Right ventricle myocardium superior (tissue), 1 donor: ENCODE results near the gene MRI1. TPM values are rescaled to one million over a fixed set of nuclear protein-coding genes. Genes with fewer than 3 reads are reported as not detected.
A peak's percentile ranks its signal among the peaks of the same experiment; 100 is the strongest.
"Not testable (repeated sequence)": the region's sequence is repeated elsewhere in the genome, so short reads cannot be mapped to it uniquely, and the experiment has no call there.

Experiments
- ATAC-seq: fragments of 200-7000 bp; cut with Tn5 transposase; one replicate; pipeline ENCODE4 v1.9.1; 2020; ENCODE audit warnings: mild to moderate bottlenecking; ENCODE audit not compliant: poor library complexity
- DNase-seq: peaks from one replicate; pipeline ENCODE4 v3.0.0-alpha.2; 2020
- intact Hi-C: fragments of 100-400 bp; cut with DNase I; formaldehyde crosslinking; loops from one replicate; pipeline ENCODE4 v1.11.2; 2022
- total RNA-seq: library from RNA; stranded (reverse); fragmentation: NEBNext Ultra II Directional; extraction: Animal tissue kit (Norgen Biotek cat#: 25700); gene quantifications from one replicate; pipeline ENCODE4 v1.2.1, GENCODE V29; 2021
- donor health status: DM: no; HTN: yes; CAD: no; lungs with severe emphysema.

Gene MRI1
- total RNA-seq, 1 donor from 2014 or later, result 15.2 TPM

DNA sequence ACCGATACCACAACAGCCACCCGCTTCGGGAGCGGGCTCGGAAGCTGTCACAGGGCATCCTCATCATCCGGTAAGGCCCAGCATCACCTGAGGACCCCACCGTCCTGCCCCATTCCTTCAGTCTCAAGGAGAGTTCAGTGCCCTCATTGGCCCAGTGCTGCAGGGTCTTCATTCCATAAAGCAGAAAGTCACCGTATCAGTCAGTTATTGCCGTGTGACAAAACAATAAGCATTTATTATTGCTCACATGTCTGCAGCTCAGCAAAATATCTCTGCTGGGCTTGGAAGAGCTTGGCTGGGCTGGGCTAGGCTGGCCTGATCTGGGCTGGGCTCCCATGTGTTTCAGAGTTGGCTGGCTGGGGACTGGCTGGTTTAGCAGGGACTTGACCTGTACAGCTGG, 8.1 kb upstream of the MRI1 start:
- intact Hi-C loops, result no loop called here
- no peak for DNase-seq
- ATAC-seq, result no peak

DNA sequence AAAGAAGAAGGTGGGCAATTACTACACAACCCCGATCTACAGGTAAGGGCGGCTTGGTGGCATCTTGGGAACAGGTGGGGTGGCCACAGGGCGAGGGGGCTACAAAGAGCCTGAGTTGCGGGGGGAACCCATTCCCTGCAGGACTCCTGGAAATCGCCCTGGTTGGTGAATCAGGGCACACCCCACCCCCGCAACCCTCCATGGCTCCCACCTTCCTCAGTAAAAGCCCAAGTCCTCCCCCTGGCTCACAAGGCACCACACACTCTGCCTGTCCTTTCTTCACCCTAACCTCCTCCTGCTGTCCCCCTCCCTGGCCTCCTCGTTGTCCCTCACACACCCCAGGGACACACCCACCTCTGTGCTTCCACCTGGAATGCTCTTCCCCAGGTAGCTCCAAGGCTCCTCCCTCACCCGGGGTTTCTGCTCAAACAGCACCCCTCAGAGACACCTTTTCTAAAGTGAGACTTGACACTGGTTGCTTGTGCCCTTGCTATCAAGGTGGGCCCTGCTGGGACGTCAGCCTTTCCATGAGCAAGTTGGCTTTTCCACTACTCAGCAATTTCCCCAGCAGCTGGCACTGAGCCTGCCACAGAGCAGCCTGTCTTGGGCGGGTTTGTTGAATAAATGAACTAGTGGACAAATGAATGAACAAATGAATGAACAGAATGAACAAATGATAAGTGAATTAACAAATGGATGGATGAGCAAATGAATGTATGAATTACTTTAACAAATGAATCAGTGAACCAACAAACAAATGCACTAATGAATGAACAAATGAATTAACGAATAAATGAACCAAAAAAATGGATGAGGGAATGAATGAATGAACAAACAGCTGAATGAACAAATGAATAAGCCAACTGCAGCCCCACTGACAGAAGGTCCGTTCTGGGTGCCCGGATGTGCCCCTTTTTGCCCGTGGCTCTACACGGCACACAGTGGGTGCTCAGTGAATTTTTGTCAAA, 6.2 kb upstream of the MRI1 start:
- intact Hi-C loops, result no loop called here
- DNase-seq, result no peak
- no peak for ATAC-seq

DNA sequence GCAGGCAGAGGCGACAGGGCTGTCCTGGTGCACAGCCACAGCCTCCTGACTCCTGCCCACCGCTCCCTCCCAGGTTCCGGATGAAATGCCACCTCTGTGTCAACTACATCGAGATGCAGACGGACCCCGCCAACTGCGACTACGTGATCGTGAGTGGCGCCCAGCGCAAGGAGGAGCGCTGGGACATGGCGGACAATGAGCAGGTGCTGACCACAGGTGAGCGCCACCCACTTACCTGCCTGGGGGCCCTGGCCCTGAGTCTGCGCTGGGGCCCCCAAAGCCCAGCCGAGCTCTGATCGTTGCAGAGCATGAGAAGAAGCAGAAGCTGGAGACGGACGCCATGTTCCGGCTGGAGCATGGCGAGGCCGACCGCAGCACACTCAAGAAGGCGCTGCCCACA, 5.5 kb upstream of the MRI1 start:
- intact Hi-C loops, result no loop called here
- ATAC-seq, result no peak
- DNase-seq, result no peak

DNA sequence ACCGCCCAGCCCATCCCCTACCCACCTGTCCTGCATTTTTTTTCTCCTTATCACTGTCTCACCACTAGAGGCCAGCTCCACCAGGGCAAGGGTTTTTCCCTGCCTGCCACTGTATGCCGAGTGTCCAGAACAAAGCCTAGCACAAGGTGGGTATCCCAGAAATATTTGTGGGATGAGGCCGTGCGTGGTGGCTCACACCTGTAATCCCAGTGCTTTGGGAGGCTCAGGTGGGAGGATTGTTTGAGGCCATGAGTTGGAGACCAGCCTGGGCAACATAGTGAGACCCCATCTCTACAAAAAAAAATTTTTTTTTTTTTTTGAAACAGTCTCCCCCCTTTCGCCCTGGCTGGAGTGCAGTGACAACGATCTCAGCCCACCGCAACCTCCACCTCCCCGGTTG, 2.9 kb upstream of the MRI1 start:
- intact Hi-C loops, result no loop called here
- ATAC-seq (no peak), DNase-seq (no peak)

DNA sequence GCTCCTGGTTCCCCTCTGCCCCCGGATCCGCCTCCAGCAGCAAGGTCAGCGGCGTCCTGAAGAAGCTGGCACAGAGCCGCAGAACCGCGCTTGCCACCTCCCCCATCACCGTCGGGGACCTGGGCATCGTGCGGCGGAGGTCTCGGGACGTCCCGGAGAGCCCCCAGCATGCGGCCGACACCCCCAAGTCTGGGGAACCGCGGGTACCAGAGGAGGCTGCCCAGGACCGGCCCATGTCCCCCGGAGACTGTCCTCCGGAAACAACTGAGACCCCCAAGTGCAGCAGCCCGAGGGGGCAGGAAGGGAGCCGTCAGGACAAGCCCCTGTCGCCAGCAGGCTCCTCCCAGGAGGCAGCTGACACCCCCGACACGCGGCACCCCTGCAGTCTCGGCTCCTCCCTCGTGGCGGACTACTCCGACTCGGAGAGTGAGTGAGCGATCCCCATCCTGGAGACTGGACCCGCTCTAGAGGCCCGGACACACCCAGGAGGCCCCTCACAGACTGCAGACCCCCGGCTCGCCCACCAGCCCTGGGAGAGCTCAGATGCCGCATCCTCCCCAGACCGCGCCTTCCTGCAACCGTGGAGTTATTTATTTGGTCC, 1.6 kb upstream of the MRI1 start:
- no peak for ATAC-seq
- no peak for DNase-seq
- intact Hi-C loops, result no loop called here

DNA sequence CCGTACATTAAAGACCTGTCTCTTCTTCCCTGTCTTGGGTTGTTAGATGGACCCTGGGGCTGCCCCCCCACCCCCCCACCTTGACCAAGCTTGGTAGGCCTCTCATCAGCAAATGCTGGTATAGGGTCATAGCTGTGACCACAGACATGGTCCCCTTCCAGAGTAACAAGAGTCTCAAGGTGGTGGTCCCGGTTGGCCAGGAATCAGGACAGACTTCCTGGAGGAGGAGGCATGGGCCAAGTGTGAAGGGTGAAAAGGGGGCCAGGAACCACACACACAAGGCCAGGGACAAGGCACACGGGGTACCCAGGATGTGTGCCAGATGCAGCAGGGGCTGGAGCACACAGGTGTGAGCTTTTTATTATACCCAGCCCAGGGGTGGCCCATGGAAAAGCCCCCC, 1.1 kb upstream of the MRI1 start:
- ATAC-seq (no peak), DNase-seq (no peak)
- intact Hi-C loops, result no loop called here

DNA sequence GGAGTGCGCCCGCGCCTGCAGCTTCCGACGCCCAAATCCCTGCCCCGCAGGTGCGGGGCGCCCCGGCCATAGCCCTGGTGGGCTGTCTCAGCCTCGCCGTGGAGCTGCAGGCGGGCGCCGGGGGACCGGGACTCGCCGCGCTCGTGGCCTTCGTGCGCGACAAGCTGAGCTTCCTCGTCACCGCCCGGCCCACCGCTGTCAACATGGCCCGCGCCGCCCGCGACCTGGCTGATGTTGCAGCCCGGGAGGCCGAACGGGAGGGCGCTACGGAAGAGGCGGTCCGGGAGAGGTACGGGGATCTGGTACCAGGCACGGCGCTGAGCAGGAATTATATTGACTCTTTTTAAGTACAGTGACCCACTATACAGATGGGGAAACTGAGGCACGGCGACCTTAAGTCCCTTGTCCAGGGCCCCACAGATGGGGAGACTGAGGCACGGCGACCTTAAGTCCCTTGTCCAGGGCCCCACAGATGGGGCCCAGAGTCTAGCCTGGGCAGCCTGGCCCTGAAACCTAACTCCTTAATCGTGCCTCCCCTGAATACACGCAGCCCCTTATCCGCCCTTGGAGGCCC, 586 bp downstream of the MRI1 start:
- intact Hi-C loops, result no loop called here
- ATAC-seq (peak; percentile 23), DNase-seq (peak; percentile 58)

DNA sequence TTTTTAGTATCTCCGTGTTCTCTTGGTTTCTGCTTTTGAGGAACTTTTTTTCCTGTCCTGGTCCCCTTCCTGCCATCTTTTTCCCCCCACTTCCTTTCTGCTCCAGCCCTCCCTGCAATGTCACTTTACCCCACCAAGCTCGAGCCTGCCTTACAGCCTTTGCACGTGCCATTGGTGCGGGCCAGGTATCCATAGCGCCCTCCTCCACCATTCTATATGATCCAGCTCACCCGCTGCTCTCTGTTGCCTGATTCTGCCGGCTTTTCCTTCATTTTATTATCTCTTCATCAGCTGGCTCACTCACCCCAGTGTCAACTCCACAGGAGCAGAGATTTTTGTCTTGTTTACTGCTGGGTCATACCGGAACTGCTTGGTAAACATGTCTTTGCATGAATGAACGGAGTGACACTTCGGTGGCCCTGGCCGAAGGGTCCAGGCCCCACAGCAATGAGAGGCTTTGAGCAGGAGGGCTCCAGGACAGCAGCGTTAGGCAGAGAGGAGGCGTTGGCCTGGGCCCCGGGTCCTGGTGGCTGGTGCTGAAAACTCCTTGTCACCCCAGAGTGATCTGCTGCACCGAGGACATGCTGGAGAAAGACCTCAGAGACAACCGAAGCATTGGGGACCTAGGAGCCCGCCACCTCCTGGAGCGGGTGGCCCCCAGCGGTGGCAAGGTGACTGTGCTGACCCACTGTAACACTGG, 1.2 kb downstream of the MRI1 start:
- ATAC-seq, result no peak
- DNase-seq, result no peak
- intact Hi-C loops, result no loop called here

DNA sequence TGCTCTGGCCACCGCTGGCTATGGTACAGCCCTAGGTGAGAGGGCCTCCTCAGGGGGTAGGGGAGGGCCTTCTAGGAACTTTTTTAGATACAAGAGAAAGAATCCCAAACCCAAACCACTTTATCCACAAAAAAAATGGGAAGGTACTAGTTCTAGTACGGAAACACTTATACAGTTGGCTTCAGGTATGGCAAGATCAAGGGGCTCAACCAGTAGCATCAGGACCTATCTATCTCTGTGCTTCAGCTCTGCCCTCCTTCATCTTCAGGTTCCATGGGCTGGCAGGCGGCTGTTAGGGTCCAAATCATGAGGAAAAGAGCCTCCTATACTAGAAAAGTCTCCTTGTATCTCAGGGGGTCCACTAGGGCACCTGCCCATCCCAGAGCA, 1.8 kb downstream of the MRI1 start:
- intact Hi-C loops, result no loop called here
- no peak for DNase-seq

DNA sequence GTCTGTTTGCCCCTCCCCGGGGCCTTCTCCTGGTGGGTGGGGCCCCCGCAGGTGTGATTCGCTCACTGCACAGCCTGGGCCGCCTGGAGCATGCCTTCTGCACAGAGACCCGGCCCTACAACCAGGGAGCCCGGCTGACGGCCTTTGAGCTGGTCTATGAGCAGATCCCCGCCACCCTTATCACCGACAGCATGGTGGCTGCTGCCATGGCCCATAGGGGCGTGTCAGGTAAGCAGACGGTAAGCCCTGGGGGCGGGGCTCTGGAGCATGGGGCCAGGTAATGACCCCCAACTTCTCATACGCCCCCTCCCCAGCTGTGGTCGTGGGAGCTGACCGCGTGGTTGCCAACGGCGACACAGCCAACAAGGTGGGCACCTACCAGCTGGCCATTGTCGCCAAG, 4.2 kb downstream of the MRI1 start:
- intact Hi-C loops, result no loop called here
- DNase-seq, result no peak
- ATAC-seq, result no peak

More for the DNA sequence above, 1.8 kb downstream of the MRI1 start:
- no peak for ATAC-seq

DNA sequence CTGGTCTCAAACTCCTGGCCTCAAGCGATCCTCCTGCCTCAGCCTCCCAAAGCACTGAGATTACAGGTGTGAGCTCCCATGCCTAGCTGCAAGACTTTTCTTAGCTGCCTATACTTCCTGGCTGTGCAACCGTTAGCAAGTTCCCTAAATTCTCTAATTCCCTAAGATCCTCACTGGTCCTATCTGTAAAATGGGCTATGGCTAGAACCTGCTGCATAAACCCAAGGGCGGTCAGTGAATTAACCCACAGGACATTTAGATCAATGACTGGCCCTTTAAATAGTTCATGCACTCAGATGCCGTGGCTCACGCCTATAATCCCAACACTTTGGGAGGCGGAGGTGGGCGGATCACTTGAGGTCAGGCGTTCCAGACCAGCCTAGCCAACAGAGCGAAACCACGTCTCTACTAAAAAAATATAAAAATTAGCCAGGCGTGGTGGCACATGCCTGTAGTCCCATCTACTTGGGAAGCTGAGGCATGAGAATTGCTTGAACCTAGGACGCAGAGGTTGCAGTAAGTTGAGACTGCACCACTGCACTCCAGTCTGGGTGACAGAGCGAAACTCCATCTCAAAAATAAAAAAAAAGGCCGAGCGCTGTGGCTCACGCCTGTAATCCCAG, 5.8 kb downstream of the MRI1 start:
- intact Hi-C loops, result no loop called here
- no peak for DNase-seq
- no peak for ATAC-seq

DNA sequence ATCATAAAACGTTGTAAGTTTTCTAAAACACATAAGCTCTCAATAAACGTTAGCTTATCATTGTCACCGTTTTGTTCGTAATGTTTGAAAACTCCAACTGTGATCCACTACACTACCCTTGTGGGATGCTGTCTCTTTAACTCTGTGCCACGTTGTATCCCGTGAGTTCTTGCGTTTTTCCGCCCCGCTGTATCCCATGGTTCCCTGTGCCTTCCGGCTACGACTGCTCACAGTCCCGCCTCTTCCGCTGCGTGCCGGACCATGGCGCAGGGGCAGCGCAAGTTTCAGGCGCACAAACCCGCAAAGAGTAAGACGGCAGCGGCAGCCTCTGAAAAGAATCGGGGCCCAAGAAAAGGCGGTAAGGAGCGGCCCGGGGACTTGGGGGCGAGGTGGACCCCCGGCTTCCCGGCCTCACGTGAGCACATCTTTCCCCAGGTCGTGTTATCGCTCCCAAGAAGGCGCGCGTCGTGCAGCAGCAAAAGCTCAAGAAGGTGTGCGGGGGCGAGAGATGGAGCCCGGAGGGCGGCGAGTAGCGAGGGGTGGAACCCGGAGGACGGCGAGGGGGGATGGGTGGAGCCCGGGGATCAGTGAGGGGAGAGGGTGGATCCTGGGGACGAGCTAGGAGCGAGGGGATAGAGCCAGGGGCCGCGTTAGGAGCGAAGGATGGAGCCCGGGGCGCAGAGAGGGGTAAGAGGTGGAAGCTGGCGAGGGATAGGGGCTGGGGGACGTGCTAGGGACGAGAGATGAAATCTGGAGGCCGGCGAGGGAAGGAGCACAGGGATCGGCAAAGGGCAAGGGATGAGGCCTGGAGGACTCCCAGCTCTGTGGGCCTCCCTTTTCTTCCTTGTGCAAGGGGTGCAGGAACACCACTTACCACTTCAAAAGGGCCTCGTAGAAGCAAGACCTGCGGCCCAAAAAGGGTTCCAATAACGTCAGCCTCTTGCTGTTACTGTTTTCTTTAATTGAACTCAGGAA, 10.2 kb downstream of the MRI1 start, which contains the start of gene C19orf53:
Gene C19orf53, plus strand, starts transcription at position 240 of the 975 bp plus-strand sequence. Its CDS starts 22 bp downstream, at position 262.
- intact Hi-C loops, result no loop called here
- DNase-seq, result peak; percentile 93
- peak; percentile 98 for ATAC-seq

DNA sequence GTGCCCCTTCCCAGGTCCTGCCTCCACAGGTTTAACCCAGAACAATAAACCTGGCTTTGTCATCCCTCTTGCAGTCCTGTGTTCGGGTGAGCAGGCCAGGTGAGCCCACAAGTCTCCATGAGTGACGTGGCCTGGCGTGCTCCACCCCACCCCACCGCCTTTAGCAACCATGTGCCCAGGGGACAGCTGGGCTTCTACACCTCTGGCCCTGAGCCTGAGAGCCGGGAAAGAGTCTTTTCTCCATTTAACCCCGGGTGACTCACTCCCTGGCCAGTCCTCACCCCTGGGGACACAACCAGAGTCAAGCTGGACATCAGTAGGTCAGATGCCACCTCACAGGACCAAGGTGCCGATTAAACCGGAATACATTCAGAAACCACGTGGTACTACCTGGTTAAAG, 14.1 kb downstream of the MRI1 start:
- intact Hi-C loops, result no loop called here
- ATAC-seq, result no peak

DNA sequence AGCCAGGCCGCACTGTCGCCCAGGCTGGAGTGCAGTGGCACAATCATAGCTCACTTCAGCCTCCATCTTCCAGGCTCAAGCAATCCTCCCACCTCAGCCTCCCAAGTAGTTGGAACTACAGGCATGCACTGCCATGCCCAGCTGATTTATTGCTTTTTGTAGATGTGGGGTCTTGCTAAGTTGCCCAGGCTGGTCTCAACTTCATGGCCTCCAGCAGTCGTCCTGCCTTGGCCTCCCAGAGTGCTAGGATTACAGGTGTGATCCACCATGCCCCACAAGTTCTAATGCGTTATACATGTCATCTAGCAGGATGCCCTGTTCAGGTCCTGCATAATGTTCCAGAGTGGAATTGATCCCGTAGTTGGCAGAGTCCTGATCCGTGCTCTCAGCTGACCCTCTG, 14.5 kb downstream of the MRI1 start:
- ATAC-seq (no peak), DNase-seq (no peak)
- intact Hi-C loops, result no loop called here

More for the DNA sequence above, 14.1 kb downstream of the MRI1 start:
- DNase-seq, result no peak

DNA sequence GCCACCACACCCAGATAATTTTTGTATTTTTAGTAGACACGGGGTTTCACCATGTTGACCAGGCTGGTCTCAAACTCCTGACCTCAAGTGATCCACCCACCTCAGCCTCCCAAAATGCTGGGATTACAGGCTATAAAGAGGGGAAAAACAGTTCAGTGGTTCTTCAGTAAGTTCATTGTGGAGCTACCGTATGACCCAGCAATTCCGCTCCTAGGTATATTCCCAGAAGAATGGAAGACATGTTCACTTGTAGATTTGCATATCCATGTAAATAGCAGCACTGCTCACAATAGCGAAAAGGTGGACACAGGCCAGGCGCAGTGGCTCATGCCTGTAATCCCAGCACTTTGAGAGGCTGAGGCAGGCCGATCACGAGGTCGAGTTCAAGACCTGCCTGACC, 15.5 kb downstream of the MRI1 start:
- not testable (repeated sequence) for DNase-seq, ATAC-seq
- intact Hi-C loops, result loop anchor here (5.0 kb wide), 1 partner anchor 83 kb away; no protein-coding TSS in a partner anchor

DNA sequence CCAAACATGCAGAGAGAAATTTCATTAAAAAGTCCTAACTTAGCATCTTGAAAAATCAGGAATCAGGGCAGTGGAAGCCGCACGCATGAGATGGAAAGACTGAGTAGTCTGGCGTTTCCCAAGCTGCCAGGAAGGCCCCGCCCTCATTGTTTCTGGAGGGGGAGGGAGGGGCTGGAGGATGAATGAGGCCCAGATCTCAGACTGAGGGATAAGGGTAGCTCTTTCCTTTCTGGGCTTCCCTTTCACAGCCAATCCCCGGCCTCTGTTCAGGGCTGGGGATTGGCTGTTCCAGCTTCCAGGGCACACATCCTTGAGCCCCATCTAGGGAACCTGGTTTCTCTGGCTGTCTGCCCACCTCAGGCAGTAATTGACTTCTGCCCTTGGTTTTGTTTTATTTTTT, 17.2 kb downstream of the MRI1 start:
- intact Hi-C loops, result loop anchor here (5.0 kb wide), 1 partner anchor 81 kb away; no protein-coding TSS in a partner anchor
- peak; percentile 66 for ATAC-seq
- peak; percentile 79 for DNase-seq

DNA sequence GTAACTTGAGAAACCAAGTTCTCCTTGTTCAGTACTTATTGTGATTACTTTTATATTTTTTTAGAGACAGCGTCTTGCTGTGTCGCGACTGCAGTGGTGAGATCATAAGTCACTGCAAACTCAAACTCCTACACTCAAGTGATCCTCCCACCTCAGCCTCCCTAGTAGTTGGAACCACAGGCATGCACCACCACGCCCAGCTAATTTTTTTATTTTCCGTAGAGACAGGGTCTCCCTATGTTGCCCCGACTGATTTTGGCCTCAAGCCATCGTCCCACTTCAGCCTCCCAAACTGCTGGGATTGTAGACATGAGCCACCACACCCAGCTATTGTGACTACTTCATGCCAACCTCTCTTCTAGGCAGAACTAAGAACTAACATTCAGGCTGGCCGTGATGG, 18.2 kb downstream of the MRI1 start:
- intact Hi-C loops, result loop anchor here (5.0 kb wide), 1 partner anchor 80 kb away; no protein-coding TSS in a partner anchor

More for the DNA sequence above, 18.2 kb downstream of the MRI1 start:
- no peak for ATAC-seq
- no peak for DNase-seq
